ENCODE data around the gene RP9. TPM values are rescaled to one million over a fixed set of nuclear protein-coding genes. Genes with fewer than 3 reads are reported as not detected.
A peak's percentile ranks its signal among the peaks of the same experiment; 100 is the strongest.

The RP9 gene, protein sequence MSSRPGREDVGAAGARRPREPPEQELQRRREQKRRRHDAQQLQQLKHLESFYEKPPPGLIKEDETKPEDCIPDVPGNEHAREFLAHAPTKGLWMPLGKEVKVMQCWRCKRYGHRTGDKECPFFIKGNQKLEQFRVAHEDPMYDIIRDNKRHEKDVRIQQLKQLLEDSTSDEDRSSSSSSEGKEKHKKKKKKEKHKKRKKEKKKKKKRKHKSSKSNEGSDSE
- total RNA-seq (2021) (15.4 and 22.1 TPM in 2 replicates), Bru-seq, nascent RNA (percentile 76 among the genes with signal in this experiment), BruChase-seq, experiment 1, labeled RNA remaining after a 2-hour chase (percentile 79 among the genes with signal in this experiment), BruChase-seq, experiment 2, labeled RNA remaining after a 6-hour chase (percentile 71 among the genes with signal in this experiment)
- long read RNA-seq, transcript RP9-201 (6 exons, 1,121 nt) = major isoform, 27 of 32 reads
- long read RNA-seq, partial matches to known transcripts = 1 of 32 reads
- long read RNA-seq, other reads (novel, unspliced or antisense) = 4 of 32 reads

DNA sequence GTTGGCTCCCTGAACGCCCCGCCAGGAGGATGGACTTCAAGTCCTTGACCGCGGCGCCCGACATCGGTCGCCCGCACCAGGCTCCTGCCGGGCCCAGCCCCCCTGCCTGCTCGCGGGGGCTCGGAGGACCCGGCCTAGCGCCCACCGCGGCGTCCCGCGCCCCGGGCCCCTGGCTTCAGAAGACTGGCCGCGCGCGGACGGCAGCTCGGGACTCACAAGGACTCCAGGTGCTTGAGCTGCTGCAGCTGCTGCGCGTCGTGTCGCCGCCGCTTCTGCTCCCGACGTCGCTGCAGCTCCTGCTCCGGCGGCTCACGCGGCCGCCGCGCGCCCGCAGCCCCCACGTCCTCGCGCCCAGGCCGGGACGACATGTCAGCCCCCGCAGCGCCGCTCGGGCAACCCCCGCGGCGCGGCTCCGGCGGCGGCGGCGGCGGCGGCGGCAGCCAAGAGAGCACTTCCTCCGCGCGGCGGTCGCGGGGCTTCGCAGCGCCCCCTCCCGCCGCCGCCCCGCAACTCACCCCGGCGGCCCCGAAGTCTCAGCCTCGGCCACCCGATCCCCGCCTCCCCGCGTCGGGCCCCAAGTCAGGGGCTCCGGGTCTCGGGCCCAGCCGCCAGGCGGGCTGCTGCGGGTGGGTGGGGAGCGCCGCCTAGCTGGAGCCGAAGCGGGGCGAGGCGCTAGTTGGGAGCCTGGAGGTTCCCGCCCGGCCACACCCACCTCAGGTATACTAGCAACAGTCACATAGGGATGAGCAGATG, at the start of gene RP9:
Gene RP9, minus strand, starts transcription at position 400 of the 753 bp plus-strand sequence. Its CDS starts 32 bp downstream, at position 368.
- peak within 1 kb of the TSS; percentile 94 for H2AFZ ChIP-seq
- POLR2A ChIA-PET (ENCODE audit: unreplicated experiment) = interaction anchor here (0.8 kb wide), 1 partner anchor 1596 kb away, joined by 7 read pairs; no protein-coding TSS in a partner anchor
- no peaks in the 10 kb centered on the region for H3K9me3 ChIP-seq (ENCODE audit: insufficient read depth, low read depth)
- no peaks in the 10 kb centered on the region for H3K9me2 ChIP-seq (ENCODE audit: insufficient read depth)
- H4K20me1 ChIP-seq (ENCODE audit: insufficient read depth) = peaks cover 32% of the 10 kb centered on the region
- BruUV-seq (replicated peaks) = no TSS peak
- H3K27ac ChIP-seq = peak within 1 kb of the TSS; percentile 4
- peaks cover 24% of the 10 kb centered on the region for H3K4me1 ChIP-seq (replicated peaks; ENCODE audit: insufficient read depth)
- H3K79me2 ChIP-seq (ENCODE audit: low read depth) = peaks cover 41% of the 10 kb centered on the region
- peak in 1 of 2 experiments; percentile 80 for DNase-seq
- H3K36me3 ChIP-seq (ENCODE audit: low read depth) = no peaks in the 10 kb centered on the region
- 0 out of 2 replicates have a peak, but pooled peaks cover 10% of the 10 kb centered on the region for H3K27me3 ChIP-seq (ENCODE audit: insufficient read depth, low read depth)
- CTCF ChIA-PET = interaction anchor here (0.6 to 0.9 kb wide), 3 partner anchors 10 to 430 kb away, joined by 3 to 5 read pairs (median 3); no protein-coding TSS in a partner anchor
- peak within 1 kb of the TSS; percentile 95 for H3K4me2 ChIP-seq
- intact Hi-C loops (cut with micrococcal nuclease; ENCODE audit: unreplicated experiment) = loop anchor here (1.0 to 5.0 kb wide), 7 partner anchors 20 to 619 kb away; partner anchors contain the start of genes BBS9, LSM5 and NT5C3A
- peaks cover 14% of the 10 kb centered on the region; the same call in 1 of the 2 replicates for H3F3A ChIP-seq (ENCODE audit: insufficient read depth, low read depth)
- no peak for TF ChIP-seq EZH2 (IDR thresholded peaks at IDR 0.05; ENCODE audit: low read depth)
- TF ChIP-seq, protein P1, sequence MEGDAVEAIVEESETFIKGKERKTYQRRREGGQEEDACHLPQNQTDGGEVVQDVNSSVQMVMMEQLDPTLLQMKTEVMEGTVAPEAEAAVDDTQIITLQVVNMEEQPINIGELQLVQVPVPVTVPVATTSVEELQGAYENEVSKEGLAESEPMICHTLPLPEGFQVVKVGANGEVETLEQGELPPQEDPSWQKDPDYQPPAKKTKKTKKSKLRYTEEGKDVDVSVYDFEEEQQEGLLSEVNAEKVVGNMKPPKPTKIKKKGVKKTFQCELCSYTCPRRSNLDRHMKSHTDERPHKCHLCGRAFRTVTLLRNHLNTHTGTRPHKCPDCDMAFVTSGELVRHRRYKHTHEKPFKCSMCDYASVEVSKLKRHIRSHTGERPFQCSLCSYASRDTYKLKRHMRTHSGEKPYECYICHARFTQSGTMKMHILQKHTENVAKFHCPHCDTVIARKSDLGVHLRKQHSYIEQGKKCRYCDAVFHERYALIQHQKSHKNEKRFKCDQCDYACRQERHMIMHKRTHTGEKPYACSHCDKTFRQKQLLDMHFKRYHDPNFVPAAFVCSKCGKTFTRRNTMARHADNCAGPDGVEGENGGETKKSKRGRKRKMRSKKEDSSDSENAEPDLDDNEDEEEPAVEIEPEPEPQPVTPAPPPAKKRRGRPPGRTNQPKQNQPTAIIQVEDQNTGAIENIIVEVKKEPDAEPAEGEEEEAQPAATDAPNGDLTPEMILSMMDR (conservative IDR thresholded peaks at IDR 0.05) = peak; percentile 62; the same call in 1 of the 2 replicates
- H3K4me3 ChIP-seq = peak within 1 kb of the TSS; percentile 69

DNA sequence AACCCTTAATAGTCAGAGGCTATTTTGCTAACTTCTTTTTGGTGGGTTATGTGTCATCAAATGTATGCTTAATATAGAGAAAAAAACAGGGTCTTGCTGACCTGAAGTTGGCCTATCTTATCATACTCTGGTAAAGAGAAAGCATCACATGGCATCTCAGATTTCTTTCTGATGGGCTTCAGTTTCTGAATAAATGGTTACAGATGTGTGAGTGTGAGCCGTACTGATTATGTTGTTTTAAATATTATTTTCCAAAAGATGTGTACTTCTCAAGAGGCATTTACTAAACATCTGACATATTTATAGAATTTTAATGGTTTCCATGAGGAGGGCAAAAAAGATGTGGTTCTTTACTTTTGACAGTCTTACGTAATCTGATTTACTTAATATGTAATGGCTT, 48.6 kb upstream of the RP9 start:
- H3K36me3 ChIP-seq (ENCODE audit: low read depth) = no peaks in the 10 kb centered on the region
- no peaks in the 10 kb centered on the region for H4K20me1 ChIP-seq (ENCODE audit: insufficient read depth)
- H3K27me3 ChIP-seq (ENCODE audit: insufficient read depth, low read depth) = no peaks in the 10 kb centered on the region
- H3K4me3 ChIP-seq = no peak overlapping the region
- no peaks in the 10 kb centered on the region for H3K9me3 ChIP-seq (ENCODE audit: insufficient read depth, low read depth)
- H3F3A ChIP-seq (ENCODE audit: insufficient read depth, low read depth) = no peaks in the 10 kb centered on the region
- H3K9me2 ChIP-seq (ENCODE audit: insufficient read depth) = no peaks in the 10 kb centered on the region
- DNase-seq = no peak
- no TSS peak for BruUV-seq (replicated peaks)
- no peaks in the 10 kb centered on the region for H3K4me1 ChIP-seq (replicated peaks; ENCODE audit: insufficient read depth)
- no peak overlapping the region for H3K27ac ChIP-seq
- ChIA-PET POLR2A (ENCODE audit: unreplicated experiment) (no interaction called here), CTCF (no interaction called here)
- H2AFZ ChIP-seq = no peak overlapping the region
- no peaks in the 10 kb centered on the region for H3K79me2 ChIP-seq (ENCODE audit: low read depth)
- no peak overlapping the region for H3K4me2 ChIP-seq
- TF ChIP-seq, protein P1 (conservative IDR thresholded peaks at IDR 0.05) = no peak
- no peak for TF ChIP-seq EZH2 (IDR thresholded peaks at IDR 0.05; ENCODE audit: low read depth)
- intact Hi-C loops (cut with micrococcal nuclease; ENCODE audit: unreplicated experiment) = no loop called here

DNA sequence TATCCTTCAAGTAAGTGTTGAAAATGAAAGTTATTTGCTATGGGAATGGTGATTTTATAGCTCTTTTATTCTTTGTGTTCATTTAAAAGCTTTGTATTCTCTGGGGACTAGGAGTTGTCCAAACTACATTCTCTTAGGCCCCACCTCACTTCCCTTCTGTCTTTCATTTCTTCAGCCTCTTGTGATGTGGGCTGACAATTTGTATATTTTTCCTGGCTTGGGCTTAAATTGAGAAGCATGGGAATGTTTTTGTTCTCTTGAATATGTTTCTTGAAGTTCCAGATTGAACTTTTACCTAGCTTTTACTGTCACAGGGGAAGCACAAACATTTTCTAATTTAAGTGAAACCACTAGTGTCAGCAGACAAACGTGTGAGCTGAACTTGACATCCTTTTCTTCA, 48.1 kb upstream of the RP9 start:
- Histone ChIP-seq H3K4me1 (replicated peaks; ENCODE audit: insufficient read depth) (no peaks in the 10 kb centered on the region), H4K20me1 (ENCODE audit: insufficient read depth) (no peaks in the 10 kb centered on the region), H3K9me2 (ENCODE audit: insufficient read depth) (no peaks in the 10 kb centered on the region), H3K79me2 (ENCODE audit: low read depth) (no peaks in the 10 kb centered on the region), H3K27me3 (ENCODE audit: insufficient read depth, low read depth) (no peaks in the 10 kb centered on the region), H3K36me3 (ENCODE audit: low read depth) (no peaks in the 10 kb centered on the region), H3K4me3 (no peak overlapping the region), H3K27ac (no peak overlapping the region), H3F3A (ENCODE audit: insufficient read depth, low read depth) (no peaks in the 10 kb centered on the region), H3K4me2 (no peak overlapping the region), H2AFZ (no peak overlapping the region), H3K9me3 (ENCODE audit: insufficient read depth, low read depth) (no peaks in the 10 kb centered on the region)
- CTCF ChIA-PET = no interaction called here
- TF ChIP-seq, protein P1 (conservative IDR thresholded peaks at IDR 0.05) = no peak
- no peak for TF ChIP-seq EZH2 (IDR thresholded peaks at IDR 0.05; ENCODE audit: low read depth)
- no TSS peak for BruUV-seq (replicated peaks)
- POLR2A ChIA-PET (ENCODE audit: unreplicated experiment) = no interaction called here
- DNase-seq = no peak
- intact Hi-C loops (cut with micrococcal nuclease; ENCODE audit: unreplicated experiment) = no loop called here

Measured in PC-9 (cell line).